Frontal cortex (tissue), 4 donors: Measurements from ENCODE around the gene RNF223. TPM values are rescaled to one million over a fixed set of nuclear protein-coding genes. Genes with fewer than 3 reads are reported as not detected.
"Not testable (repeated sequence)": the region's sequence is repeated elsewhere in the genome, so short reads cannot be mapped to it uniquely, and the experiment has no call there.

ENCODE experiments used
- DNase-seq, 2 donors: peaks; one replicate each; pipeline ENCODE4 v3.0.0; 2012; ENCODE audit warnings: low spot score in 2 of 2
- FAIRE-seq: peaks from 2 replicates; lab custom pipeline; 2012; peaks lifted over from hg19 to GRCh38; lab: Jason Lieb, UNC
- total RNA-seq: library from RNA; depleted of rRNA; stranded (reverse); fragments of >200 nt; gene quantifications from one replicate; pipeline ENCODE4 v1.2.3, GENCODE V29; 2014
- donor health status: control.
- donor health status: control.
- donor health status: control.

Gene RNF223
- total RNA-seq, 1 donor from 2014 or later: not detected

GRCh38 chr1:1037366-1038327, 36.5 kb downstream of the RNF223 start:
- DNase-seq (no peak), FAIRE-seq (no peak)

- DNase-seq (no peak), FAIRE-seq (no peak)
Observed at GRCh38 chr1:1035291-1035943, 38.7 kb downstream of the RNF223 start.

GRCh38 chr1:1034439-1034781, 39.7 kb downstream of the RNF223 start:
- DNase-seq (no peak), FAIRE-seq (no peak)

- DNase-seq (no peak), FAIRE-seq (no peak)
Observed at GRCh38 chr1:1033731-1034438, 40.2 kb downstream of the RNF223 start.

- FAIRE-seq (no peak), DNase-seq (peak; percentile 90 to 91)
Observed at GRCh38 chr1:1033009-1033587, 41.0 kb downstream of the RNF223 start.

- FAIRE-seq (no peak), DNase-seq (no peak)
Observed at GRCh38 chr1:1032424-1032823, 41.7 kb downstream of the RNF223 start.

- DNase-seq: no peak
- FAIRE-seq: no peak
Observed at GRCh38 chr1:1031659-1032235, 42.4 kb downstream of the RNF223 start.

GRCh38 chr1:1030867-1031658, 43.0 kb downstream of the RNF223 start:
- not testable (repeated sequence) for FAIRE-seq, DNase-seq

- DNase-seq: no peak
- no peak for FAIRE-seq
Observed at GRCh38 chr1:1027791-1028190, 46.3 kb downstream of the RNF223 start.

- DNase-seq: no peak
- FAIRE-seq: no peak
Observed at GRCh38 chr1:1026599-1027413, 47.3 kb downstream of the RNF223 start.

GRCh38 chr1:1025730-1026129, 48.4 kb downstream of the RNF223 start:
- no peak for DNase-seq

GRCh38 chr1:1024771-1025699, 49.1 kb downstream of the RNF223 start:
- FAIRE-seq (no peak), DNase-seq (no peak)

More at GRCh38 chr1:1025730-1026129, 48.4 kb downstream of the RNF223 start:
- no peak for FAIRE-seq

- DNase-seq (no peak), FAIRE-seq (no peak)
Observed at GRCh38 chr1:1024149-1024770, 49.8 kb downstream of the RNF223 start.

GRCh38 chr1:1023700-1024099, 50.4 kb downstream of the RNF223 start:
- FAIRE-seq (no peak), DNase-seq (no peak)

- FAIRE-seq (no peak), DNase-seq (no peak)
Observed at GRCh38 chr1:1022302-1023009, 51.6 kb downstream of the RNF223 start.

GRCh38 chr1:1021920-1022259, 52.2 kb downstream of the RNF223 start:
- FAIRE-seq (no peak), DNase-seq (no peak)
